Fibroblast of skin of abdomen (primary cell): ENCODE data around the gene CIROP.
"Not testable (repeated sequence)": the region's sequence is repeated elsewhere in the genome, so short reads cannot be mapped to it uniquely, and the experiment has no call there.

Source experiments
- DNase-seq: peaks from one replicate; pipeline ENCODE4 v3.0.0-alpha.2; 2013

Gene CIROP

DNA sequence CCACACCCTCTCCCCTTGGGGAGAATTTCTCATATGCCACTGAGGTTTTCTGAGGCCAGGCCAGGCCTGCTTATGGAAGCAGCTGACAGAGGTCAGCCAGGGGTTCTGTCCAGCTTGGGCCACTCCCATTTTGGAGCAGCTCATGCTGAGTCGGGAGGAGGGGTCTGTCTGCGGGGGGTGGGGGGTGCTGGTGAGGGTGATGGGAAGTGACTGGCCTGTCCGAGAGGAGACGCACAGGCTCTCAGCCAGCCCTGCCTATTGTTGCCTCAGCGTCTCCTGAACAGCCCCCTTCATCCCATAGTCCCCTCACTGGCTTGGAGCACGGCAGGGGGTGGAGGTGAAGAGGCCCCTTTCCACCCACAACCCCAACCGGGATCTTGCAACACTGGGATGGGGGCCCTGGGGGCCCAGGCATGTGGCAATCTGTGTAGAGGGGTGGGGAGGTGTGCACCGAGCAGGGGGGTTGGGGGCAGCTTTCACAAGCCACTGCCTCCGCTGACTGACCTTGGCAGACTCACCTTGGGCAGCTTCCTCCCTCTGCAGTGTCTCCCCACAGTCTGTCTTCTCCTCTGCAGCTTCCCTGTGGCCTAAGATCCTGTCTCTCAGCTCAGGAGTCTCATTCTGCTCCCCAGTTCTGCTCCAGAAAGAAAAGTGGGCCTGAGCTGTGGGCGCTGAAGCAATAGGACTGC, 8.8 kb upstream of the CIROP start:
- DNase-seq = no peak

DNA sequence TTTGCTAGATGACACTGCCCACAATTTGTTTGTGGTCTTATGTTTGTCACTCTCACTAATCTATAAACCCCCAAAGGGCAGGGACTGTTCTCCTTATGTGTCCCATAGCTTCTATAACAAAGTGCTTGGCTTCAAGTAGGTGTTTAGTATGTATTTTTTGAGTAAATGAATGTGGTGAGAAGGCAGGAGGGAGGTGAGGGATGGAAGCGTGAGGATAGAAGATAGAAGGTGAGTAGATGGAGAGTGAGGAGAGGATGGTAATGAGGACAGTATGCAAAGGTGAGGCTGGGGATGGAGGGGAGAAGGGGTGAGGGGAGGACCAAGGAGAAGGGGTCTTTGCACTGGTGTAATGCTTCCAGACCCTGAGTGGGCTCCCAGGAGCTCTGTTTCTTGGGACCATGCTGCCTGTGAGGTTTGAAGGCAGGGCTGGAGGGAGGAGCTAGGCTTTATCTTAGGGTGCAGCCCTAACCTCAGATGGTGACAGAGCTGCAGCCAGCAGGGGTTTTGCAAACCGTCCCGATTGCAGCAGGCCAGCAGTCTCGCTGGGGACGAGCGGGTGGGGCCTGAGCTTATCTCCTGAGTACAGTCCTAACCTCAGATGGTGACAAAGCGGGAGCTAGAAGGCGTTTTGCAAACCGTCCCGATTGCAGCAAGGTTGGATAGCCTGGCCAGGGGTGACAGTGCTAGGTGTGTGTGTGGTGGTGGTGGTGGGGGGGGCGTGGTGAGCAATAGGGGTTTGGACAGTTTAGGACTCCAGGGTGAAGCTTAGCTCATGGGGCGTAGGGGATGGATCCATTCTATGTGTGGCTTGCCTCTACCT, 7.8 kb upstream of the CIROP start:
- DNase-seq = no peak

- no peak for DNase-seq
Observed at GRCh38 chr14:23110579-23111365, 6.0 kb upstream of the CIROP start.

GRCh38 chr14:23109769-23110168, 5.0 kb upstream of the CIROP start:
- no peak for DNase-seq

DNA sequence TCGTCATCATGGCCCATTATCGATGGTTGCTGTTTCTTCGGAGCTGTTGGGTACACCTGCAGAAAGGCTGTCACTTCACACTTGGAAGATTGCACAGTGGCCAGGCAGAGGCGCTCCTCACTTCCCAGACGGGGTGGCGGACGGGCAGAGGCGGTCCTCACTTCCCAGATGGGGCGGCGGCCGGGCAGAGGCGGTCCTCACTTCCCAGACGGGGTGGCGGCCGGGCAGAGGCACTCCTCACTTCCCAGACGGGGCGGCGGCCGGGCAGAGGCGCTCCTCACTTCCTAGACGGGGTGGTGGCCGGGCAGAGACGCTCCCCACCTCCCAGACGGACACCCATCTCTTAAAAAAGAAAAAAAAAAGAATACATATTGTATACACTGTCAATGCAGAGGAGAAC, 3.4 kb upstream of the CIROP start:
- DNase-seq = not testable (repeated sequence)

- not testable (repeated sequence) for DNase-seq
Observed at GRCh38 chr14:23107620-23108019, 2.8 kb upstream of the CIROP start.

- no peak for DNase-seq
Observed at GRCh38 chr14:23106747-23107045, 1.9 kb upstream of the CIROP start.

DNA sequence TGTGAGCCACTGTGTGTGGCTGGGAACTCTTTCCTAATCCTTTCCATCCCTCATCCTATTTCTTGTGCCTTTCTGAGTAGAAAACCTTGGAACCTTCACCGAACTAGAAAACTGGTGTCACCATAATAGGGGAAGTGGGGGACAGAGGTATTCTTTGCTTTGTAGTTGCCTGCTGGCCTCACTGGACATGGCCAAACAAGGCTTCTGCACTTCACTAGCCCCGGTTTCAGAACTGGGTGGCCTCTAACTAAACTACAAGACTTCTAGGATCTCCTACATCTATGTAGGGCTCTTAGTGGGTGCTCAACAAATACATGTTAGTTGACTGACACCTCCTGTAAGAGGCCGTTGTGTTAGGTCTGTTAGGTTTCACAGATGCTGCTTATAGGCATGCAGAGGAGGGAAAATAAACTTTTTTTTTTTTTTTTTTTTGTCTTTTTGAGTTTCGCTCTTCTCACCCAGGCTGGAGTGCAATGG, 597 bp upstream of the CIROP start:
- DNase-seq = no peak

- DNase-seq = no peak
Observed at GRCh38 chr14:23104070-23104590, 659 bp downstream of the CIROP start.

DNA sequence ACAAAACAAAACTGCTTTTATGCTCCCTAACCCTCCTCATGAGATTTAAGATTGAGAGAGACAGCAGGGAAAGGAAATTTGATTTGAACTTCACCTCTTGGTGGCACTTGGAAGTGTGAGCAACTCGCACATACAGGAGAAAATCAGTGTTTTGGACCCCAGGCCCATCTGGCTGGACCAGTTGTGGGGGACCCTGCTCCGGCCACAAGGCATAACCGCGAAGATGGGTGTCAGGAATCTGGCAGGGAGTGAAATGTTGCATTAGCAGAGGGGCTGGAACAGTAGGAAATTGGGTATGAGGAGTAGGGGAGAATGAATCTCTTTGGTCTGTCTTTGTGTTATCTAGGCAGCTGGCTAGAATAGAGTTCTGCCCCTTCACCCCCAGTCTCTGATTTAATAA, 1.2 kb downstream of the CIROP start:
- no peak for DNase-seq

GRCh38 chr14:23102801-23103200, 2.0 kb downstream of the CIROP start:
- DNase-seq = no peak

DNA sequence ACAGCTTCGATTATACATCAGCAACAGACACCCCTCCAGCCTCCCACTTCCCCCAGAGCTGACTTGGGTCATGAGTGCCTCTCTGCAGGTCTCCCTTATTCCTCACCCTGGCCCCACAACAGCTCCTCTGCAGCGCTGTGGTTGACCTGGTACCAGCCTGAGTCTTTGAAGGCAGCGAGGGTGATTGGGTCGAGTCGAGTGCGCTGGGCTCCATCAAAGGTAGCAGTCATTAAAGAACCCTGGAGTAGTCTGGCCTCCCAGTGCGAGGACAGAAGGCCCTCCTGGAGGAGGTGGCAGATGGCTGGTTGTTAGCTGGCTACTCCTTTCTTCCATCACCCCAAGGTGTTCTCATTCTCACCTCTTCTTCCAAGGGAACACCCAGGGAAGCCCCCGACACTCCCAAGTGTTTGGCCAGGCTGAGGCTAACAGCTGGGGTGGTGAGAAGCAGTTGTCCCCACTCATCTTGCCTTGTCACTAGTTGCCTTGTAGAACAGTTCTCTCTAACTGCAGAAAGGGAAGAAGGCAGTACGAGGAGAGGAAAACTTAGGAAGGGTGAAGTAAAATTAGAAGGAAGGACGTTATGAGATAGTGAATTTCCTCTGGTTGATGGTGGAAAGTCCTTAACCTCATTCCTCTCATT, 2.7 kb downstream of the CIROP start:
- DNase-seq = no peak

GRCh38 chr14:23101213-23101970, 3.4 kb downstream of the CIROP start:
- no peak for DNase-seq

DNA sequence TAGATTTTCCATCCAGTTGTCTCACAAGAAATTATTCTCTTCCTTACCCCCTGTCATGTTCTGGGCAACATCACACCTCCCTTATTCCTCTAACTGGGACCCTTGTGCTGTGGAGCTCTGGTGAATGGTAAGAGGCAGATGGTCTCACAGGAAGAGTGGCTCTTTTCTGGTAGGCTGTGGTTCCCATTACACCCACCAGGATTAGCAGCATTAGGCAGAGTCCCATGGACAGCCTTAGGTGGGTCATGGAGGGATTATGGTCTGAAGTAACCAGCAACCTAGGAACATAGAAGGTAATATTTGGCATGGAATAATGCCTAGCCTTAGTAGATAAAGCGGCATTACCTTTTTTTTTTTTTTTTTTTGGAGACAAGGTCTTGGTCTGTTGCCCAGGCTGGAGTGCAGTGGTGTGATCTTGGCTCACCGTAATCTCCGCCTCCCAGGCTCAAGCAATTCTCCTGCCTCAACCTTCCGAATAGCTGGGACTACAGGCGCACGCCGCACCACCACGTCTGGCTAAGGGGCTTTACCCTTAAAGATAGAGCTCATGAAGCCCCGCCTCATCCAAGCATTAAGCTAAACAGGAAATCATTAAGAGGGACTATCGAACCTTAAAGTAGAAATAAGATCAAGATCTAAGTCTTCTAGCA, 5.5 kb downstream of the CIROP start:
- no peak for DNase-seq

- DNase-seq = no peak
Observed at GRCh38 chr14:23097786-23098185, 7.0 kb downstream of the CIROP start.

- peak; percentile 99 for DNase-seq
Observed at GRCh38 chr14:23095196-23096108, 9.3 kb downstream of the CIROP start, which contains the start of gene C14orf119. C14orf119 (plus strand) TSS chr14:23095505; CDS start chr14:23097659, 2,154 bp downstream.

DNA sequence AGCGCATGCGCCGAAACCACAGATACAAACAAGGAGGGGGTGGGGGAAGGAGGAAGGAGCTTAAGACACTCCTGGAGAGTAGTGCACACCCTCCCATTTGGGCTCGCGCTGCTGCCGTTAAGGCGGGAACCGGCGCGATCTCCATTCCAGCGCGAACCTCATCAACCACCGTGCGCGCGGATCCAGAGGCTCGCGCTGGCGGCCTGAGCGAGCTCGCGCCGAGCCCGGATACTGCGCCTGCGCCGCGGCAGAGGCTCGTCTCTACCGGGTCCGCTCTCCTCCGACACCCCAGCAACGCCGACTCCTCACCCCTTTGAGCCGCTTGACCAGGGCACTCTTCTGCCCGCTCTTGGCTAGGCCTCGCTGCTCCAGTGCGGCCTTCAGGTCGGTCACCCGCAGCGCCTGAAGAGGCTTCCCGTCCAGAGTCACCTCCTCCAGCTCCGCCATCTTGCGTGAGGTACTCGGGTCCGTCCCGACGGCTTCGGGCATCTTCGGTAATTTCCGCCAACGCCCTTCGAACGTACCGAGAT, 10.1 kb downstream of the CIROP start, which contains the start of gene ACIN1:
Gene ACIN1, minus strand, starts transcription at position 471 of the 530 bp plus-strand sequence. Its CDS starts 24 bp downstream, at position 447.
- DNase-seq = peak; percentile 90

GRCh38 chr14:23093991-23094665, 10.7 kb downstream of the CIROP start:
- no peak for DNase-seq

GRCh38 chr14:23093526-23093925, 11.3 kb downstream of the CIROP start:
- DNase-seq = no peak
